Activated CD8-positive, alpha-beta T cell treated with anti-CD3 and anti-CD28 coated beads for 36 hours (primary cell): ENCODE measurements around the gene TSGA10. TPM values are rescaled to one million over a fixed set of nuclear protein-coding genes. Genes with fewer than 3 reads are reported as not detected.
"Not testable (repeated sequence)": the region's sequence is repeated elsewhere in the genome, so short reads cannot be mapped to it uniquely, and the experiment has no call there.

Source experiments
- ATAC-seq: fragments of 200-7000 bp; cut with Tn5 transposase; one replicate; pipeline ENCODE4 v1.10.0; 2021; ENCODE audit warnings: mild to moderate bottlenecking, moderate library complexity
- CTCF ChIA-PET: fragments of 350-600 bp; sonication (Branson Sonifier 250); formaldehyde crosslinking; loops from one replicate; lab custom pipeline; 2021; ENCODE audit warnings: antibody characterized with exemption; lab: Charles Lee
- POLR2A ChIA-PET: fragments of 350-600 bp; sonication (Branson Sonifier 250); formaldehyde crosslinking; loops from one replicate; lab custom pipeline; 2021; ENCODE audit warnings: antibody characterized with exemption; lab: Charles Lee
- DNase-seq: peaks from one replicate; pipeline ENCODE4 v3.0.0-alpha.2; 2020
- H3K27ac Mint-ChIP-seq: one replicate; pipeline ENCODE4 v1.8.0; 2021; ENCODE audit warnings: mild to moderate bottlenecking, mixed read lengths
- H3K27me3 Mint-ChIP-seq: one replicate; pipeline ENCODE4 v1.8.0; 2021; ENCODE audit warnings: mixed read lengths
- H3K36me3 Mint-ChIP-seq: one replicate; pipeline ENCODE4 v1.8.0; 2021; ENCODE audit warnings: low read depth, mixed read lengths
- H3K4me1 Mint-ChIP-seq: one replicate; pipeline ENCODE4 v1.8.0; 2021; ENCODE audit warnings: low read depth, mixed read lengths
- H3K4me3 Mint-ChIP-seq: one replicate; pipeline ENCODE4 v1.8.0; 2021; ENCODE audit warnings: mild to moderate bottlenecking, moderate library complexity, mixed read lengths
- H3K9me3 Mint-ChIP-seq: one replicate; pipeline ENCODE4 v1.8.0; 2021; ENCODE audit warnings: mixed read lengths
- CTCF ChIP-seq: fragments of 200-600 bp; IDR thresholded peaks from one replicate; pipeline ENCODE4 v1.8.0; 2022; ENCODE audit warnings: antibody characterized with exemption, mild to moderate bottlenecking
- intact Hi-C: fragments of 100-400 bp; cut with micrococcal nuclease; formaldehyde crosslinking; loops from one replicate; pipeline ENCODE4 v1.10.0; 2022
- total RNA-seq, 2 experiments: library from RNA; stranded (reverse); gene quantifications; one replicate each; pipeline ENCODE4 v1.2.3, GENCODE V29; 2021

The TSGA10 gene
- total RNA-seq, 2 experiments from 2014 or later = 8.6 to 9.2 TPM

GRCh38 chr2:99140860-99141109, 14.0 kb downstream of the TSGA10 start:
- peak; percentile 22 for ATAC-seq
- intact Hi-C loops = no loop called here

GRCh38 chr2:99140056-99140859, 14.5 kb downstream of the TSGA10 start:
- peaks cover 16% of the 10 kb centered on the region for H3K4me1 Mint-ChIP-seq
- peaks cover 16% of the 10 kb centered on the region for H3K36me3 Mint-ChIP-seq
- no peaks in the 10 kb centered on the region for H3K27me3 Mint-ChIP-seq
- ChIA-PET POLR2A (interaction anchor here (1.0 to 2.5 kb wide), 5 partner anchors 10 to 197 kb away, joined by 4 to 16 read pairs (median 11); partner anchors contain the start of genes EIF5B, LIPT1, TSGA10 and TXNDC9), CTCF (interaction anchor here (1.2 to 3.2 kb wide), 6 partner anchors 10 to 204 kb away, joined by 3 to 9 read pairs (median 5); partner anchors contain the start of genes CRACDL, LIPT1, MITD1 and MRPL30)
- H3K4me3 Mint-ChIP-seq = peak overlapping the region; percentile 94
- H3K9me3 Mint-ChIP-seq = peaks cover 2% of the 10 kb centered on the region
- intact Hi-C loops = no loop called here
- DNase-seq (no peak), ATAC-seq (no peak)
- TF ChIP-seq CTCF = no peak
- peak overlapping the region; percentile 86 for H3K27ac Mint-ChIP-seq

More at GRCh38 chr2:99140860-99141109, 14.0 kb downstream of the TSGA10 start:
- Mint-ChIP-seq H3K27ac (peak overlapping the region; percentile 86), H3K36me3 (peaks cover 13% of the 10 kb centered on the region), H3K4me3 (peak overlapping the region; percentile 94), H3K9me3 (no peaks in the 10 kb centered on the region), H3K4me1 (peaks cover 16% of the 10 kb centered on the region), H3K27me3 (no peaks in the 10 kb centered on the region)
- POLR2A ChIA-PET = interaction anchor here (0.7 to 2.5 kb wide), 6 partner anchors 9 to 196 kb away, joined by 4 to 16 read pairs (median 8); partner anchors contain the start of genes EIF5B, LIPT1, TSGA10 and TXNDC9
- no peak for DNase-seq
- no peak for TF ChIP-seq CTCF
- CTCF ChIA-PET = interaction anchor here (1.2 to 3.2 kb wide), 6 partner anchors 9 to 204 kb away, joined by 3 to 9 read pairs (median 5); partner anchors contain the start of genes CRACDL, LIPT1, MITD1 and MRPL30

- ChIA-PET CTCF (interaction anchor here (0.7 kb wide), 1 partner anchor 14 kb away, joined by 4 read pairs; no protein-coding TSS in a partner anchor), POLR2A (interaction anchor here (0.6 kb wide), 3 partner anchors 15 to 439 kb away, joined by 3 to 4 read pairs (median 3); no protein-coding TSS in a partner anchor)
- Mint-ChIP-seq H3K27me3 (no peaks in the 10 kb centered on the region), H3K9me3 (peaks cover 10% of the 10 kb centered on the region), H3K4me3 (no peak overlapping the region), H3K4me1 (peaks cover 16% of the 10 kb centered on the region), H3K36me3 (peaks cover 26% of the 10 kb centered on the region), H3K27ac (no peak overlapping the region)
- no peak for TF ChIP-seq CTCF
- no peak for DNase-seq
- ATAC-seq = no peak
- intact Hi-C loops = no loop called here
These were observed 15.7 kb downstream of the TSGA10 start for GRCh38 chr2:99139003-99139402.

GRCh38 chr2:99135044-99135556, 19.6 kb downstream of the TSGA10 start:
- CTCF ChIA-PET, POLR2A ChIA-PET, H3K27ac Mint-ChIP-seq, H3K27me3 Mint-ChIP-seq, H3K4me3 Mint-ChIP-seq, intact Hi-C loops, DNase-seq, ATAC-seq: not testable (repeated sequence)
- Mint-ChIP-seq H3K36me3 (peaks cover 47% of the 10 kb centered on the region), H3K9me3 (peaks cover 43% of the 10 kb centered on the region), H3K4me1 (peaks cover 11% of the 10 kb centered on the region)

GRCh38 chr2:99127981-99128380, 26.8 kb downstream of the TSGA10 start:
- peaks cover 59% of the 10 kb centered on the region for H3K36me3 Mint-ChIP-seq
- no peaks in the 10 kb centered on the region for H3K27me3 Mint-ChIP-seq
- peaks cover 59% of the 10 kb centered on the region for H3K9me3 Mint-ChIP-seq
- no peak for TF ChIP-seq CTCF
- CTCF ChIA-PET = no interaction called here
- ATAC-seq = no peak
- no peak for DNase-seq
- no peak overlapping the region for H3K27ac Mint-ChIP-seq
- no peaks in the 10 kb centered on the region for H3K4me1 Mint-ChIP-seq
- POLR2A ChIA-PET = no interaction called here
- H3K4me3 Mint-ChIP-seq = no peak overlapping the region
- intact Hi-C loops = no loop called here
